HG02885 (cell line): ENCODE results near the gene GUK1.

Experiments used
- ATAC-seq: cut with Tn5 transposase; IDR thresholded peaks from one replicate; pipeline ENCODE4 v1.9.1; 2021; ENCODE audit warnings: mild to moderate bottlenecking; ENCODE audit not compliant: unreplicated experiment, poor library complexity

GUK1 gene

DNA sequence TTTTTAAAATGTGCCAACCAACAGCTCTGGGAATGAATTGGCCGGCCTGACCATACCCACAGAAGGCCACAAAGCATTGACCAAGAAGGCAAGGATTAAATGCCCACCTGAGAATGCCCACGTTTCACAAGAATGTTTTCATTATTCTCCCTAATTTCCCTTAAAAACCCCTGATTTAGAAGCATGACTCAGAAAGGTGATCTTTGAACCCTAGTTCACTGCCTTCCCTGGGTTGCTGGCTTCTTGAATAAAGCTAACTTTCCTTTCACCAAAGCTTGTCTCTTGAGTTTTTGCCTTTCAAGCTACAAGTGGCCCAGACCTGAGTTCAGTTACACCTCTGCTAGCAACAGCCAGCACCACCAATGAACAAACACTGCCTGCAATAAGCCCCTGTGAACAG lies 16.6 kb upstream of the GUK1 start:
- no peak for ATAC-seq

DNA sequence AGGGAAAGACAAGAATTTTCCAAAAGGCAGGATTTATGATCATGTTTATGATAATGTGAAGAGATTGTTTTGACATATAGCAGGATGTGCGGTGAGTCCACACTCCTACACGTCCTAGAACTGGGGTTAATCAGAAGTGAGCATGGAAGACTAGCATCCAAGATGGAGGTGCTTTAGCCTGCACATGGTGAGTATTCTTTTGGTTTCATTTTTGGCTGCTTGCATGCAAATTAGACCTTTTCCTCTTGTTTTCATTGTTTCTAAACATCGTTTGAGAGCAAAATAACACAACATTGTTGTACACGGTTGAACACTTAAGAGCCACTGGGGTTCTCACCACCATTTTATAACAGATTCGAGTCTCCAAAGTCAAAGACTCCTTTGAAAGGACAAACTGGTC lies 14.9 kb upstream of the GUK1 start:
- ATAC-seq, result no peak

DNA sequence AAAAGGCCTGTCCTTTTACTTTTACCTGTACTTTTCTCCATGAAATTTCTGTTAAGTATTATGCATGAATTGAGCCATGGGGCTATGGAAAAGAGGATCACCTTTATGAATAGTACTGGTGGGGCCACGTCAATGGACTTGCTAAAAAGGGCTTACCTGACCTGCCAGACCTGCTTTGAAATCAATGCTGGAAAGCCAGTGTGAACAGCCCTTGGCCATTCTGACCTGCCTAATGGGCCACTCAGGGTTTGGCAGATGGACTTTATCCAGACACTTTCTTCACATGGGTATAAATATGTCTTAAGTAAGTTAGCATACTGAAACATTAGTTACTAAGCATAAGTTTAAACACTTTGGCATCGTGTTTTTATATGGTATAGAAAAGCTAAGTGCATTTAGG lies 8.3 kb upstream of the GUK1 start:
- no peak for ATAC-seq

DNA sequence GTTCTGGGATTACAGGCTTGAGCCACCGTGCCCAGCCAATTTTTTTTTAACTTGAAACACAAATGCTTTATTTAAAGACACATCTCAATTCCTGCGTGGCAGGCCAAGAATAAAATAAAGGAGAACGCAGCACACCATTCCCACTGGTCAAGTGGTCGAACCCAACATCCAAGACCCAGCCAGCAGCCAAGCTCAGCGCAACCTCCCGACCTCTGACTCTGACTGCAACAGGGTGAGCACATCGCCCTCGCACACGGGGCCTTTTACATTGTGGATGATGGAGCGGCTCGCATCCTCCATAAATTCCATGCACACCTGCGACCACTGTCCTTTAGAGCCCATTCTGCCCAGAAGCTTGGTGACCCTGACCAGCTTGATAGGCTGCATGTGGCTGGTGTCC lies 5.5 kb upstream of the GUK1 start:
- ATAC-seq, result no peak

DNA sequence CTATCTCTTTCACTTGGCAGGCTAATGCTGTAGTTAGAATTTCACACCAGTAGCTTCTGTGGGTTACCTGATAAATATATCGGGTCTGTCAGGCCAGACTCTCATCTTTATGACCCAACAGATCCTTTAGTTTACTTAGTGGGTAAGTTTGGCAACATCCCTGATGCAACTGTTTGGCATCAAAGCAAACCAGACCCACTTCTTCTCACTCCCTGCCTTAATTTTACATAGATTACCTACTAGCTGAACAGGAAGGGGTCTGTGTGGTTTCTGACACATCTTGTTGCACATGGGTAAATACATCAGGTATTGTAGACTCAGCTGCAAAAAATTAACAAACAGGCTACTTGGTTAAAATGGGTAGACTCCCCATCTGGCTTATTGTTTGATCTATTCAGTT lies 3.2 kb upstream of the GUK1 start:
- no peak for ATAC-seq

DNA sequence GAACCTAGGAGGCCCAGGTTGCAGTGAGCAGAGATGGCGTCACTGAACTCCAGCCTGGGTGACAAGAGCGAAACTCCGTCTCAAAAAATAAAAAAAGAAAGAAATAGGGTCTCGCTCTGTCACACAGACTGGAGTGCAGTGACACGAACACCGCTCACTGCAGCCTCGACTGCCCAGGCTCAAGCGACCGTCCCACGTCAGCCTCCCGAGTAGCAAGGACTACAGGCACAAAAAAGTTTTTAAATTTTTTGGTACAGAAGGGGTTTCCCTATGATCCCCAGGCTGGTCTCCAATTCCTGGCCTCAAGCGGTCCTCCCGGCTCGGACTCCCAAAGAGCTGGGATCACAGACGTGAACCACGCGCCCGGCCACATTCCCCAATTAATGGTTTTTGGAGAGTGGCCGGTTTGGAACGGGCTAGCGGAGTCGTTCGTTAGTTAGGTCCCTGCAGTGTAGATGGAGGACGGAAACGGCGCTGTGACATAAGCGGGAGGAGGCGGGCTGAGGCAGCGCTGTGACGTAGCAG lies 611 bp upstream of the GUK1 start:
- ATAC-seq, result no peak

DNA sequence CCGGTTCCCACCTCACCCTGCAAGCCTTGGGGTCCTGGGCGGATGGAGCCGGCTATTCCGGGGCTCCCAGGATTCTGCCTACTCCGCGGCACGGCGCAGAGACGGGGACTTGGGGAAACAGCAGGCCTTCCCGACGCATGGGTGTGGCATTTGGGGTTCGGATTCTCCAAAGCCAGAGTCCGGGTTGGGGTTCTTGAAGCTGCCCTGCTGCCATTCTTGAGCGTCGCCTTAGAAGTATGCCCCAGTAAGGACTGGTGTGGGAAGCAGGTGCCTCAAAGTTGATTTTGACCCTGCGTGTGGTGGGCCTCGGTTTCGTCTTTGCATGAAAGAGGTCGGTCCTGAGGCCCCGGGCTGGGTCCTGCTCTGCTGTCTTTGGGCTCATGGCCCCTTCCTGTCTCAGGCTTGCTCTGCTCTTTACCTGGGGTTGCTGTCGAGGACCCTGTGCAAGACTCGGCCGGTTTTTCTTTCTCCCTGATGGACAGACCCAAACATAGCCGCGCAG lies 696 bp downstream of the GUK1 start:
- ATAC-seq, result no peak

DNA sequence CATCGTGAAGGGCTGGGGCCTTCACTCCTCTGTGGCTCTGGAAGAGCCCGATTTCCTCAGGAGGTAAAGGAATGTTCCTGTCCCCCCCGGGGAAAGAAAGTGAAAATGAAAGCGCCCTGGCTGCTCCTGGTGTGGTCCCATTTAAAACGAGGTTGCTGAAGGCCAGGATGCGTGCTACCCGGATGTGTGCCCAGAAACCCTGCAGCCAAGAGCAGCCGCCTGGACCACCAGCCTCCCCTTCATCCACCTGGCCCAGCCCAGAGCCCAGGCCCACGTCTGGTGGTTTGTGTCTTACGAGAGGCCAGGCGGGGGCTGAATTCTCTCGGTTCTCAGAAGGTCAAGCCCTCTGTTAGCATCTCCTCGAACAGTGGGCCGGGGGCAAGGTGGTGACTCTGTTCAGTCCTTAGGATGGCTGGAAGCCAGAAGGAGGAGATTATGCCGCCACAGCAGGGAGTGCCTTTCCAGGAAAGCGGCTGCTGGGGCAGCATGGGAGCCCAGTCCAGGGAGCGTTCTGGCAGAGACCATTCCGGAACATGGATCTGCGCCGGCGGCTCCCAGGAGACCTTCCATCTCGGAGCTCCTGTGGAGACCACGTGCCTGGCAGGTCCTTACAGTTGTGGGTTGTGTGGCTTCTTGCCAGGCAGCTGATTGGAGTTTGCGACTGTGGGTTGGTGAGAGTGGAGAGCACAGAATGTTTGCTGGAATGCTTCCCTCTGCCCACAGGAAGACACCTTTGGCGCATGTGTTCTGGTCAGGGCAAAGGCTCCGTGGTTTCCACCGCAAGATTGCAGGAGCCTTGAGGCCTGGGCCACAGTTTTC lies 1.4 kb downstream of the GUK1 start:
- no peak for ATAC-seq

DNA sequence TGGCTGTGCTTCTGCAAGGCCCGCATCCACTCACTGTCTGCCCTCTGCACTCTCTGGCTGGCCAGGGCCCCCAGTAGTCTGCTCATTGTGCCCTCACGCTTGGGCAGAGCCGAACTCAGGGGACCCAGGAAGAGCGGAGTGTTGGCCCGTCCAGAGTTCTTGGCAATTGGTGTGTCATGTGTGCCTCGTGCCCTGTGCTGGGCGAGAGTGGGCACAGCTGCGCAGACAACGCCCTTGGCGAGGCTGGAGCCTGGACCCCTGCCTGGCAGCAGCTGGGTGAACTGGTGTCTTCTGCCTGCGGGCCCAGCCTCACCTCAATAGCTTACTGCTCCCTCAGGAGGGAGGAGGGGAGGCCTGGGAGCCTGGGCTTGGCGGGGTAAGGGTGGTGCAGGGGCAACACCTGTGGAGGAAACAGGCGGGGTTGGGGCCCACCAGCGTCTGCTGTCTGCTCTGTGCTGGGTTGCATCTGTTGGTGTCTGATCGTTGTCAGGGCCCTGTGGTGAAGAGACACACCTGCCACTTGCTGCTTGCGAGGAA lies 2.1 kb downstream of the GUK1 start:
- no peak for ATAC-seq

DNA sequence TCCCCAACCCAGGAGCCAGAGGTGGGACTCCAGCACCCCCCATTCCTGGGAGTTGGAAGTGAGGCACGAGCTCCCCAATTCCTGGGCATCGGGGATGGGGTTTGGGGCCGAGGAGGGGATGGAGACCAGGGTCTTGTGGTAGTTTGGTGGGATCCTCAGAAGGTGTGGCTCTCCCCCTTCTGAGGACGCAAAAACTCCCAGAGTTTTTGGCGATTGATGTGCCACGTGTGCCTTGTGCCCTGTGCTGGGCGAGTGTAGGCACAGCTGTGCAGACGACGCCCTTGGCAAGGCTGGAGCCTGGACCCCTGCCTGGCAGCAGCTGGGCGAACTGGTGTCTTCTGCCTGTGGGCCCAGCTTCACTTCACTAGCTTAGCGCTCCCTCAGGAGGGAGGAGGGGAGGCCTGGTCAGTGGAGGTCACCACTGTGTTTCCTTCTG lies 2.6 kb downstream of the GUK1 start:
- no peak for ATAC-seq

DNA sequence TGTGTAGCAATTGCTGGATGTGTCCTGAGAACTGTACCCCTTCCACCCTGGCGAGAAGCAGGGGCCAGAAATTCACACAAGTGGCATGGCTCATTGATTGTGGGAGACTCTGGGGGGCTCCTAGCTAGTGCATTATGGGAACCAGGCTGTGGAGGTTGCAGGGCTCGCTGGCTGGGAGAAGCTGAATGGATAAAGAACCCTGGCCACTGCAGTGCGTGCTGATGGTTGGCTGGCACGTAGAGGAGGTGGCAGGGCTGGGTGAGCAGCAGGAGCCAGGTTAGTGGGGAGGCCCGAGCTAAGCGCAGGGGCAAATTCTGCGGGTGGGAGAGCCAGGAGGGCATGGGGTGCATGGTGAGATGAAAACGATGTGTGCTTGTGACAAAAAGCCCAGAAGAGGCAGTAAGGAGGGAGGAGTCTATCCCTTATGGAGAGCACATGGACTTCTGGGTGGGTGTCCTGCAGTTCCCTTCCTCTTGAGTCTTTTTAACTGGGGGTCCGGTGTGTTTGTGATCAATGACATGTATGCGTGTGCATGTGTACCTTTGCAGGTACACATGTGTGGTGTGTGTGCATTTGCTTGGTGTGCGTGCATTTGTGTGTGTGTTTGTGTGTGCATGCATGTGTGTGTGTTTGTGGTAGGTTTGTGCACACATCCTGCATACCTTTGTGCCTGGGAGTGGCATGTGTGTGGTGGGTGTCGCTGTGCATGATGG lies 3.6 kb downstream of the GUK1 start:
- no peak for ATAC-seq

DNA sequence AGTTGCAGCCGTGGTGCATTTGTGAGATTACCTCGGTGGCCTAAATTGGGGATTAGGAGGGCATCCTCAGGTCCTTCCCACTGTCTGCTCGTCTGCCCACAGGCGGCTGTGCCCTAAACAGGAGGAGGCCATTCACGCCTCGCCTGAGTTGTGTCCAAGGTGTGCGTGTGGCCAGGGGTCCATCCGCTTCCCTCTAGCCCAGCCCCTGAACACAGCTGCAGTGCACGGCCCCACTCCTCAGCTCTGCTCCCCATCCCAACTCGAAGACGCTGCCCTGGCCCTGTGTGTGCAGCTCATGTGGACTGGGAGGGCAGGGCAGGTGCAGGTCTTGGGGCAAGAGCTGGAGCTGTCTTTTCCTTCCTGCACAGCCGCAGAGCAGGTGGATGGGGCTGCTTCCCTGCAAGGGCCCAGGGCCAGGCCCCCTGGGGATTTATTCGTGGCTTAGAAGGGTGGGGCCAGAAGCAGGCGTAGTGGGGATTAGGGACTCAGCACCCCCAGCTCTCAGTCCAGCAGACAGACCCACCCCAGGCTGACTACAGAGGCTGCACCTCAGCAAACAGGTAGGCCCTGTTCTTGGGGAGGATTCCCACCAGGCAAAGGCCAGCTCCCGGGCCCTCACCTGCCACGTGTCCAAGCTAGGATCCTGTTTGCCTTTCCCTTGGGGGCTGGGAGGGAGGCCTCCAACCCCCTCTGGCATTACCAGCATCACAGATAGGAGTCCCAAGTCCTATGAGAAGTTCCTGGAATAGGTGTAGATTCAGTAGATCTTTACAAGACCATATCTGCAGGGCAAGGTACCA lies 4.3 kb downstream of the GUK1 start:
- no peak for ATAC-seq

DNA sequence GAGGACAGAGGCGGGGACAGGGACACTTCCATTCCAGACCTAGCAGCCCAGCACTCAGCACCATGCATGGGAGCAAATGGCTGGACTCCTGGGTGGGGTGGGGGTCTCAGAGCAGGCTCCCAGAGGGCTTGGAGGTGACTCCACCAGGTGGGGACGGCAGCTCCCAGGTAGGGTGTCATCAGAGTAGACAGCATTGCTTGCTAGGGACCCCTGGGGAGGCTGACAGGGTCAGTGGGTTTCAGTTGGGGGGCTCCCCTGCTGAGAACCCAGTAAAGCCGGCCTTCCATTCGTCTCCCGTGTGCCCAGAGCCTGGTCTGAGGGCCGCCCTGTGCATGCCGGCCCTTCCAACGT lies 4.9 kb downstream of the GUK1 start:
- ATAC-seq, result no peak

DNA sequence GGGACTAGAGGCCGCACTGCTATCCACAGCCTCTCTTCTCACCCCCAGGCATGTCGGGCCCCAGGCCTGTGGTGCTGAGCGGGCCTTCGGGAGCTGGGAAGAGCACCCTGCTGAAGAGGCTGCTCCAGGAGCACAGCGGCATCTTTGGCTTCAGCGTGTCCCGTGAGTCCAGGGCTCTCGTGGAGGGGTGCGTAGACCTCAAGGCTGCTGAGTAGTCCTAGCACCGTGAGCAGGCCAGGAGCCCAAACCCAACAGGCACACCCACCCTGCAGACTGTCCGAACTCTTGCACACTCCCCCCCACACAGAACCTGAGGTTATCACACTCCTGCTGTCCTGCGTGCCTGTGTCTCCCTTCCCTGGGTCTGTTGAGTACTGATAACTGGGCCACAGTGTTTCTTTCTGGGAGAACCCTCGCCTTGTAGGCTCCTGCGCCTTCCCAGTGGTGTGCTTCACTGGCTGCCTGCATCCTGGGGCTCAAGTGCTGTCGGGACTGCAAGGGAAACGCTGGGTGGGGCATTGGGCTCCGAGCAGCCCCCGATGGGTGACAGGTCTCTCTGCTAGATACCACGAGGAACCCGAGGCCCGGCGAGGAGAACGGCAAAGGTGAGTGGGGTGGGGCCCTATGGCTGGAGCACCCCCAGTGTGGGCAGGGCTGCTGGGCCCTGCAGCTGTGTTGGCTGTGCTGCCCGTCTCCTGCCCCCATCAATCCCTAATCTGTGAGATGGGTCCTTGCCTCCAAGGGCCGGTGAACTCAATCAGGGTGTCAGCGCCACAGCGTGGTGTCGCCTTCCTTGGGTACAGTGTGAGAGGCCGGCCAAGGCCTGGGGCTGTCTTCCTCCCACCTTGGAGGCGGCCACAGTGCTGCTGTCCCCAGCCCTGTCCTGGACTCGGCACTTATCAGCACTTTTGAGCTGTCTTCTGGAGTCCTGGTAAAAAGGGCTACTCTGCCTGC lies 5.7 kb downstream of the GUK1 start:
- no peak for ATAC-seq

DNA sequence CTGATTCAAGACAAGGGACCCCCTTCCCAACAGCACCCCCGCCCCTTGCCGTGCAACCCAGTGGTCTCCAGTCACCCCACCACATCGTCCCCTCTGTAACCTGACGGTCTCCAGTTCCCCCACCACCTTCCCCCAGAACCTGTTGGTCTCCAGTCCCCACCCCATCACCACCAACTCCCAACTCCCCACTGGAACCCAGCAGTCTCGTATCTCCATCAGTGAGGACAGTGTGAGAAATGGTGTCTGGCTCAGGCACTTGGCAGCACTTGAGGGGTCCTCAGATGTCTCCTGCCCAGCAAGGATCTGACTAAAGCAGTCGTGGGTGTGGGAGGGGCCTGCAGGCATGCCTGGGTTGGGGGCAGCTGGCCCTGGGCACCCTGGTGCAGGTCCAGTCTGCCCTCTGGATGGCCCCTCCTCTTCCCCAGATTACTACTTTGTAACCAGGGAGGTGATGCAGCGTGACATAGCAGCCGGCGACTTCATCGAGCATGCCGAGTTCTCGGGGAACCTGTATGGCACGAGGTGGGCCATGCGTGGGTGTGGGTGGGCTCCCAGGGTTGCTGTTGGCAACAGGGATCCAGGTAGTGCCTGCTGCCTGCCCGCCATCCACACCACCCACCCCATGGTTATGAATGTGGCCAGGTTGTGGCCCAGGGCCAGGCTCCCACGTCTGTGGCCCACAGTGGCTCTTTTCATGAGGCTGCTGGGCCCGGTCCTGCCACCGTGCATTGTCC lies 6.5 kb downstream of the GUK1 start:
- no peak for ATAC-seq

DNA sequence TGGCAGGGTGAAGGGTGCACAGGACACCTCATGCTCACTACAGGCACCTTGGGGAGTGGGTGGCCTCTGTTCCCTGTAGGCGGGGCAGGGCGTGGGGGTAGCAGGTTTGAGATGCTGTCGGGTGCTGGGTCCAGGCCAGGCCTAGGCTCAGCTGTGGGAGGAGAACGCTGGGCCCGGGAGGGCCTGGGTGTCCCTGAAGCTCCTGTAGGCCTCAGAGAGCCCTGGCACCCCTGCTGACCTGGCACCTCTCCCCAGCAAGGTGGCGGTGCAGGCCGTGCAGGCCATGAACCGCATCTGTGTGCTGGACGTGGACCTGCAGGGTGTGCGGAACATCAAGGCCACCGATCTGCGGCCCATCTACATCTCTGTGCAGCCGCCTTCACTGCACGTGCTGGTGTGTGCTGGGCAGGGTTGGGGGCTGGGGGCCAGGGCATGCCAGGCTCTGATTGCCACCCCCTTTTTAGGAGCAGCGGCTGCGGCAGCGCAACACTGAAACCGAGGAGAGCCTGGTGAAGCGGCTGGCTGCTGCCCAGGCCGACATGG lies 7.1 kb downstream of the GUK1 start:
- ATAC-seq, result no peak

DNA sequence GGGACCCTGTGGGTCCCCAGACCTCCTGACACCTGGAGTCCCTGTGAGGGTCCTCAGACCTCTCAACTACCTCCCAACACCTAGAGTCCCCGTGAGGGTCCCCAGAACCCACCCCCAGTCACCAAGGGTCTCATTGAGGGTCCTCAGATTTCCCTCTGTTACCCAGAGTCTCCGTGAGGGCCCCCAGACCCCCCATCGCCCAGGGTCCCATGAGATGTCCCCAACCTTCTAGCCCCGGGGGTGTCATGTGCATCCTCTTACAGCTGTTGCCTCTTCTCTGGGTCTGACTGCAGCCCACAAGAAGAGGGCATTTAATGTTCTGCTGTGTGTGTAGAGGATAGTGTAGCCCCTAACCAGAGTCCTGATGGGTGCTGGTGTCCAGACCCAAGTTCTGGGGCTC lies 7.7 kb downstream of the GUK1 start:
- ATAC-seq, result no peak

DNA sequence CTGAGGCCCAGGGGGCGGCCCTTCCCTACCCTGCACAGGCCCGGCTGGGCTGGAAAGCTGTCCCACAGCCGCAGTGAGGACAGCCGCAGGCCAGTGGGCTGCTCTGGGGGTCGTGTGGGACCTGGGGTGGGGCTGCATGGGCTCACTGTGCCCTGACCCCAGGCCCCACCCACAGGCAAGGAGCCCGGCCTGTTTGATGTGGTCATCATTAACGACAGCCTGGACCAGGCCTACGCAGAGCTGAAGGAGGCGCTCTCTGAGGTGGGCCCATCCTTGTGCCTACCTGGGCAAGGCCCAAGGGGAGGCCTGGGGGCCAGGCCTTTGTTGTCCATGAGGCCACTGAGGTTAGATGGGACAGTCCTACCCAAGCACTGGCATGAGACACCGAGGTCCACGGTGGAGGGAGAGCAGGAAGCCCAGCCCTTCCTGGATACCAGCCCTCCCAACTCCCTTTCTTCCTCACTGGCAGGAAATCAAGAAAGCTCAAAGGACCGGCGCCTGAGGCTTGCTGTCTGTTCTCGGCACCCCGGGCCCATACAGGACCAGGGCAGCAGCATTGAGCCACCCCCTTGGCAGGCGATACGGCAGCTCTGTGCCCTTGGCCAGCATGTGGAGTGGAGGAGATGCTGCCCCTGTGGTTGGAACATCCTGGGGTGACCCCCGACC lies 8.2 kb downstream of the GUK1 start:
- ATAC-seq, result no peak
